Progenitor cell of endocrine pancreas (in vitro differentiated cells): ENCODE data around the gene GPN2. TPM values are rescaled to one million over a fixed set of nuclear protein-coding genes. Genes with fewer than 3 reads are reported as not detected.

ENCODE experiments used
- DNase-seq: peaks from one replicate; pipeline ENCODE4 v3.0.0; 2021; ENCODE audit warnings: low spot score; ENCODE audit not compliant: unreplicated experiment
- H3K27ac Mint-ChIP-seq: 2 replicates; pipeline ENCODE4 v1.8.0; 2021; ENCODE audit warnings: mild to moderate bottlenecking, moderate library complexity, mixed read lengths
- H3K27me3 Mint-ChIP-seq: 2 replicates; pipeline ENCODE4 v1.8.0; 2021; ENCODE audit warnings: mixed read lengths
- H3K36me3 Mint-ChIP-seq: 2 replicates; pipeline ENCODE4 v1.8.0; 2022; ENCODE audit warnings: mixed read lengths; ENCODE audit not compliant: insufficient read depth
- H3K4me1 Mint-ChIP-seq: 2 replicates; pipeline ENCODE4 v1.8.0; 2021; ENCODE audit warnings: low read depth, mixed read lengths
- H3K4me3 Mint-ChIP-seq: 2 replicates; pipeline ENCODE4 v1.8.0; 2021; ENCODE audit warnings: low read depth, mild to moderate bottlenecking, moderate library complexity, mixed read lengths
- H3K9me3 Mint-ChIP-seq: 2 replicates; pipeline ENCODE4 v1.8.0; 2021; ENCODE audit warnings: low read depth, mixed read lengths
- total RNA-seq: library from RNA; stranded (reverse); gene quantifications from 2 replicates; pipeline ENCODE4 v1.2.1, GENCODE V29; 2021
- TF ChIP-seq, protein P1 (sequence below): fragments of 200-600 bp; sonication (generic); IDR thresholded peaks from one replicate; pipeline ENCODE4 v1.5.0; 2021; ENCODE audit warnings: antibody characterized with exemption, mild to moderate bottlenecking; ENCODE audit not compliant: unreplicated experiment

Gene GPN2
- total RNA-seq, 1 donor from 2014 or later: 37.4 TPM

DNA sequence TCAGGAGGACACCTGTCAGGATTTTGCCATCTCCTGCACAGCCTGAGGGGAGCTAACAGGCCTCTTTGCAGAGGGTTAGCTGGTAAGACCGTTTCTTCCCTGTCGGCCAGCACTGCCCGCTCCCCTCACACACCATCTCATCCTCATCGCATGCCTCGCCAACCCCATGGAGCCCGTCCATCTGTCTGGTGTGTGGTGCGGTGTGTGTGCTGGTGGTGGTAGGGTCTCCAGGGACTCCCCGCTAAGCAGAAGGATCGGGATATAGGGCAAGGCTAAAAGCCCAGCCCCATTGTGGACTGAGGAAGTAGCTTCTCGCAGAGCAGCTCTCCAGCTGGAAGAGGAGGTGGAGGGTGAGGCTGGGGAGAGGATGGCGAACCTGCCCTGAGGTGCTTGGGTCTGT lies 33.9 kb downstream of the GPN2 start:
- Mint-ChIP-seq H3K27ac (no peak overlapping the region), H3K4me3 (no peak overlapping the region)

DNA sequence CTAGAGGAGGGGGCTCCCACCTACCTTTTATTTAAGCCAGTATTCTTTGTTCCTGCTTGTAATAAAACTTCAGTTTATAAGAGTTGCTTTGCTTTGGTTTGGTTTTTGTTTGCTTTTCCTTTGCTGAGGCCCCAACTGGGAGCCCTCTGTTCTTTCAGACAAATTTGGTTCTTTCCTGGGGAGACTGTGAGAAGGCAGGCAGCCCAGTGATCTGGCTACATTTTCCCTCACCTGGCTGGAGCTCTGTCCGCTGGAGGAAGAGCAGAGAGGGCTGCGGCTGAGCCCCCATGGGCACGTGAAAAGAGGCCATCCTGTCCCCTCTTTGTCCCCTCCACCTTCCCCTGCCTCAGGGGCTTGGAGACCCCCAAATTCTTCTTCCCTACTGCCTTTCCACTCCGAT lies 34.4 kb downstream of the GPN2 start:
- TF ChIP-seq, protein P1, sequence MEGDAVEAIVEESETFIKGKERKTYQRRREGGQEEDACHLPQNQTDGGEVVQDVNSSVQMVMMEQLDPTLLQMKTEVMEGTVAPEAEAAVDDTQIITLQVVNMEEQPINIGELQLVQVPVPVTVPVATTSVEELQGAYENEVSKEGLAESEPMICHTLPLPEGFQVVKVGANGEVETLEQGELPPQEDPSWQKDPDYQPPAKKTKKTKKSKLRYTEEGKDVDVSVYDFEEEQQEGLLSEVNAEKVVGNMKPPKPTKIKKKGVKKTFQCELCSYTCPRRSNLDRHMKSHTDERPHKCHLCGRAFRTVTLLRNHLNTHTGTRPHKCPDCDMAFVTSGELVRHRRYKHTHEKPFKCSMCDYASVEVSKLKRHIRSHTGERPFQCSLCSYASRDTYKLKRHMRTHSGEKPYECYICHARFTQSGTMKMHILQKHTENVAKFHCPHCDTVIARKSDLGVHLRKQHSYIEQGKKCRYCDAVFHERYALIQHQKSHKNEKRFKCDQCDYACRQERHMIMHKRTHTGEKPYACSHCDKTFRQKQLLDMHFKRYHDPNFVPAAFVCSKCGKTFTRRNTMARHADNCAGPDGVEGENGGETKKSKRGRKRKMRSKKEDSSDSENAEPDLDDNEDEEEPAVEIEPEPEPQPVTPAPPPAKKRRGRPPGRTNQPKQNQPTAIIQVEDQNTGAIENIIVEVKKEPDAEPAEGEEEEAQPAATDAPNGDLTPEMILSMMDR: no peak
- Mint-ChIP-seq H3K27ac (no peak overlapping the region), H3K27me3 (no peaks in the 10 kb centered on the region), H3K4me1 (no peaks in the 10 kb centered on the region), H3K36me3 (peaks cover 16% of the 10 kb centered on the region), H3K9me3 (no peaks in the 10 kb centered on the region), H3K4me3 (no peak overlapping the region)
- DNase-seq: no peak

More for the DNA sequence above, 33.9 kb downstream of the GPN2 start:
- no peak for DNase-seq
- Mint-ChIP-seq H3K9me3 (no peaks in the 10 kb centered on the region), H3K36me3 (peaks cover 14% of the 10 kb centered on the region), H3K27me3 (no peaks in the 10 kb centered on the region), H3K4me1 (no peaks in the 10 kb centered on the region)
- TF ChIP-seq, protein P1: no peak

GRCh38 chr1:26854906-26855305 lies 35.2 kb downstream of the GPN2 start:
- H3K4me3 Mint-ChIP-seq: no peak overlapping the region
- H3K27me3 Mint-ChIP-seq: no peaks in the 10 kb centered on the region
- no peaks in the 10 kb centered on the region for H3K4me1 Mint-ChIP-seq
- no peaks in the 10 kb centered on the region for H3K9me3 Mint-ChIP-seq
- H3K36me3 Mint-ChIP-seq: peaks cover 17% of the 10 kb centered on the region
- no peak for DNase-seq
- TF ChIP-seq, protein P1: no peak
- no peak overlapping the region for H3K27ac Mint-ChIP-seq

- TF ChIP-seq, protein P1: no peak
- no peaks in the 10 kb centered on the region for H3K4me1 Mint-ChIP-seq
- peaks cover 19% of the 10 kb centered on the region for H3K36me3 Mint-ChIP-seq
- no peaks in the 10 kb centered on the region for H3K27me3 Mint-ChIP-seq
- H3K4me3 Mint-ChIP-seq: no peak overlapping the region
- no peaks in the 10 kb centered on the region for H3K9me3 Mint-ChIP-seq
- no peak overlapping the region for H3K27ac Mint-ChIP-seq
- no peak for DNase-seq
Measured at GRCh38 chr1:26853600-26853999, 36.5 kb downstream of the GPN2 start.

DNA sequence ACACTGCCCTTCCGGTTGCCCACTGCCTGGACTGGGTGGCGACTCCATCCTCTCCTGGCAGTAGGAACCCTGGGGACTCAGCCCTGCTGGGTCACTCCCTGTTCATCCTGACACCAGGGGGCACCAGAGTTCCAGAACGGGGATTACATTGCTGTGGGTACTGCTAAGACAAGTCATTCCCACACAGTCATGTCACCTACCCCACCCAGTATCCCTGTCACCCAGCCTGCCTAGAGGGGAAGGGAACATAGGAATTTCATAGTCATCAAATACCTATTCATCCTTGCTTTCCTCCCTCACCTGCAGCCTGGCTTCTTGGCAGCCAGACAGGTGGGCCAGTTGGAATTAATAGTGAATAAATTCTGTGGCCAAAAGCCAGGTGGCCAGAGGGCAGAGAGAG lies 36.9 kb downstream of the GPN2 start:
- Mint-ChIP-seq H3K4me1 (no peaks in the 10 kb centered on the region), H3K27me3 (no peaks in the 10 kb centered on the region), H3K27ac (no peak overlapping the region), H3K4me3 (no peak overlapping the region), H3K9me3 (no peaks in the 10 kb centered on the region), H3K36me3 (peaks cover 19% of the 10 kb centered on the region)
- TF ChIP-seq, protein P1: peak; percentile 86
- DNase-seq: peak; percentile 84
